ENCODE data around the gene WFIKKN2. TPM values are rescaled to one million over a fixed set of nuclear protein-coding genes. Genes with fewer than 3 reads are reported as not detected.

WFIKKN2 gene
- total and polyA plus RNA-seq, 2 of the 13 experiments (the other 11 are each of a cell fraction or from before 2014, with no cell fraction given): not detected

- TF ChIP-seq TERF1 (CRISPR knock-in tag; IDR thresholded peaks at IDR 0.05) (no peak), REL (CRISPR knock-in tag; conservative IDR thresholded peaks at IDR 0.05) (no peak), NR0B2 (CRISPR knock-in tag; IDR thresholded peaks at IDR 0.05) (0 out of 2 replicates have a peak, but pooled peaks have one; percentile 50), IRF2 (CRISPR knock-in tag; IDR thresholded peaks at IDR 0.05) (no peak), ZNF275 (CRISPR knock-in tag; IDR thresholded peaks at IDR 0.05; ENCODE audit: borderline replicate concordance) (no peak), FOXO4 (CRISPR knock-in tag; conservative IDR thresholded peaks at IDR 0.05) (no peak), ZNF335 (CRISPR knock-in tag; IDR thresholded peaks at IDR 0.05) (no peak), LRRFIP1 (CRISPR knock-in tag; conservative IDR thresholded peaks at IDR 0.05) (no peak), TFDP1 (CRISPR knock-in tag; IDR thresholded peaks at IDR 0.05; ENCODE audit: borderline replicate concordance) (no peak; the same call in 1 of the 2 replicates), ZNF143 (CRISPR knock-in tag; IDR thresholded peaks at IDR 0.05) (no peak), TSC22D2 (CRISPR knock-in tag; IDR thresholded peaks at IDR 0.05; ENCODE audit: borderline replicate concordance) (no peak), TFE3 (CRISPR knock-in tag; IDR thresholded peaks at IDR 0.05) (peak; percentile 58; the same call in 1 of the 2 replicates), TOE1 (CRISPR knock-in tag; IDR thresholded peaks at IDR 0.05) (no peak), BRF2 (CRISPR knock-in tag; IDR thresholded peaks at IDR 0.05) (no peak), AGO2 (optimal IDR thresholded peaks at IDR 0.05; ENCODE audit: low read depth, low read length) (no peak), HNF1B (CRISPR knock-in tag; IDR thresholded peaks at IDR 0.05) (0 out of 2 replicates have a peak, but pooled peaks have one; percentile 14)
These were observed 29.2 kb upstream of the WFIKKN2 start (continued) for GRCh38 chr17:50806141-50806643.
